Right lobe of liver (tissue), 6 donors: Measurements from ENCODE around the gene ACAP2. TPM values are rescaled to one million over a fixed set of nuclear protein-coding genes. Genes with fewer than 3 reads are reported as not detected.

ENCODE experiments used
- ATAC-seq, 4 donors: fragments of 200-7000 bp; cut with Tn5 transposase; one replicate each; pipeline ENCODE4 v1.9.1; 2020; ENCODE audit warnings: mild to moderate bottlenecking in 4 of 4, moderate library complexity in 4 of 4
- DNase-seq, 3 donors: peaks; one replicate each; pipeline ENCODE4 v3.0.0-alpha.2; 2020
- H3K27ac ChIP-seq, 3 donors: fragments of 200-600 bp; one replicate each; pipeline ENCODE4 v1.8.0; 2022
- H3K27me3 ChIP-seq, 2 donors: fragments of 200-600 bp; one replicate each; pipeline ENCODE4 v1.8.0; 2022
- H3K36me3 ChIP-seq, 4 donors: fragments of 200-600 bp; sonication (generic) in 1 of 4; one replicate each; pipeline versions ENCODE4 v1.5.1 to v1.8.0; 2017 to 2022; ENCODE audit warnings: control low read depth in 1 of 4
- H3K4me1 ChIP-seq, 4 donors: fragments of 200-600 bp; sonication (generic) in 1 of 4; one replicate each; pipeline versions ENCODE4 v1.5.1 to v1.8.0; 2017 to 2022; ENCODE audit warnings: control low read depth in 1 of 4
- H3K4me3 ChIP-seq, 3 donors: fragments of 200-600 bp; one replicate each; pipeline ENCODE4 v1.8.0; 2022
- H3K9me3 ChIP-seq, 4 donors: fragments of 200-600 bp; sonication (generic) in 1 of 4; one replicate each; pipeline versions ENCODE4 v1.5.1 to v1.8.0; 2017 to 2022; ENCODE audit warnings: control low read depth in 1 of 4
- POLR2A ChIP-seq: fragments of 450-650 bp; IDR thresholded peaks from one replicate; pipeline ENCODE4 v1.6.1; 2017; ENCODE audit warnings: antibody characterized with exemption, mild to moderate bottlenecking
- WGBS: methylation state at CpG from one replicate; pipeline ENCODE4 v1.1.6; 2018; ENCODE audit warnings: low coverage, low lambda C conversion rate; ENCODE audit not compliant: insufficient coverage; ENCODE audit errors: missing lambda C conversion rate; 5-methylcytosine and 5-hydroxymethylcytosine counted together
- intact Hi-C, 2 donors: fragments of 100-400 bp; cut with DNase I; formaldehyde crosslinking; loops; one replicate each; pipeline versions ENCODE4 v1.11.2 to v1.14.1; 2022
- total RNA-seq, 6 experiments: library from RNA; depleted of rRNA in 2 of 6; stranded (reverse); fragments of >200 nt in 2 of 6; fragmentation: NEBNext Ultra II Directional in 3 of 6; extraction: Animal tissue kit (Norgen Biotek cat#: 25700) in 3 of 6; gene quantifications; one replicate each; pipeline versions ENCODE4 v1.1.0 to v1.2.4, GENCODE V29; 2016 to 2023
- TF ChIP-seq, protein P1 (sequence below), 4 donors: fragments of 200-600 bp in 3 of 4; fragments of 450-650 bp in 1 of 4; IDR thresholded peaks; one replicate each; pipeline versions ENCODE4 v1.5.1 to v1.8.0; 2016 to 2022; ENCODE audit warnings: antibody characterized with exemption in 4 of 4, mild to moderate bottlenecking in 2 of 4
- donor health status: DM: no; HTN: yes; CAD: no.
- donor health status: DM: no; HTN: no; CAD: no.
- donor health status: DM: no; HTN: no; CAD: no.
- donor health status: DM: no; HTN: yes; CAD: no.
- donor health status: DM: no; HTN: yes; CAD: no.

The ACAP2 gene
- total RNA-seq, 6 experiments from 2014 or later, result 15.1 to 21.7 (median 18.5) TPM

DNA sequence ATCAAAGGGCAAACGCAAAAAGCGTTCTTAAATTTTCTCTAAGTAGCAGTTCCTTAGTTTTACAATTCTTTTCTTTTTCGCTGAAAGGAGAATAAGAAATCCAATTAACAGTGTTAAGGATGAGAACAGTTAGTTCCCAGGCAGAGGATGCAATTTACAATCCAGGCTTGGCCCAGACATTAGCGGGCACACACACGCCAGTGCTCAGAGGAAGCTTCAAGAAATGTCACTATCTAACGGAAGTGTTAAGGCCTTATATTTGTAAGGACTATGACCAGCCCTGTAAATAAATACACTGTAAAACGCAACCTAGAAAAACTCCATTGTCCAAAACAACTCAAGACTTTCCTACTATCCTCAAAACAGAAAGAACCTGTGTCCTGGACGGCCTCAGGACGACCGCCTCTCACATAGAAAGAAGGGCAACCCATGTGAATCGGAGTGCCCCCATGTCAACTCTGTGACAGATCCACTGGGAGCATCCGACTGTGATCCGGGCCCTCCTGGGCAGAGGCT is 1.3 kb downstream of the ACAP2 start:
- no peaks in the 10 kb centered on the region for H3K36me3 ChIP-seq
- no peaks in the 10 kb centered on the region for H3K27me3 ChIP-seq
- H3K4me1 ChIP-seq, result peaks cover 0 to 14% (median 0%) of the 10 kb centered on the region in 4 donors
- WGBS, result 16% methylated on average over 7 of the region's 13 CpGs
- peak in 1 of 3 donors; percentile 72 for DNase-seq
- H3K9me3 ChIP-seq, result no peaks in the 10 kb centered on the region
- ATAC-seq, result peak in 2 of 4 donors; percentile 14 to 23
- TF ChIP-seq POLR2A, result no peak
- TF ChIP-seq, protein P1, sequence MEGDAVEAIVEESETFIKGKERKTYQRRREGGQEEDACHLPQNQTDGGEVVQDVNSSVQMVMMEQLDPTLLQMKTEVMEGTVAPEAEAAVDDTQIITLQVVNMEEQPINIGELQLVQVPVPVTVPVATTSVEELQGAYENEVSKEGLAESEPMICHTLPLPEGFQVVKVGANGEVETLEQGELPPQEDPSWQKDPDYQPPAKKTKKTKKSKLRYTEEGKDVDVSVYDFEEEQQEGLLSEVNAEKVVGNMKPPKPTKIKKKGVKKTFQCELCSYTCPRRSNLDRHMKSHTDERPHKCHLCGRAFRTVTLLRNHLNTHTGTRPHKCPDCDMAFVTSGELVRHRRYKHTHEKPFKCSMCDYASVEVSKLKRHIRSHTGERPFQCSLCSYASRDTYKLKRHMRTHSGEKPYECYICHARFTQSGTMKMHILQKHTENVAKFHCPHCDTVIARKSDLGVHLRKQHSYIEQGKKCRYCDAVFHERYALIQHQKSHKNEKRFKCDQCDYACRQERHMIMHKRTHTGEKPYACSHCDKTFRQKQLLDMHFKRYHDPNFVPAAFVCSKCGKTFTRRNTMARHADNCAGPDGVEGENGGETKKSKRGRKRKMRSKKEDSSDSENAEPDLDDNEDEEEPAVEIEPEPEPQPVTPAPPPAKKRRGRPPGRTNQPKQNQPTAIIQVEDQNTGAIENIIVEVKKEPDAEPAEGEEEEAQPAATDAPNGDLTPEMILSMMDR (IDR thresholded peaks at IDR 0.05), result no peak
- H3K4me3 ChIP-seq, result peak overlapping the region; percentile 93 to 96 (median 96)
- intact Hi-C loops, result no loop called here
- peak overlapping the region; percentile 88 to 97 (median 95) for H3K27ac ChIP-seq

DNA sequence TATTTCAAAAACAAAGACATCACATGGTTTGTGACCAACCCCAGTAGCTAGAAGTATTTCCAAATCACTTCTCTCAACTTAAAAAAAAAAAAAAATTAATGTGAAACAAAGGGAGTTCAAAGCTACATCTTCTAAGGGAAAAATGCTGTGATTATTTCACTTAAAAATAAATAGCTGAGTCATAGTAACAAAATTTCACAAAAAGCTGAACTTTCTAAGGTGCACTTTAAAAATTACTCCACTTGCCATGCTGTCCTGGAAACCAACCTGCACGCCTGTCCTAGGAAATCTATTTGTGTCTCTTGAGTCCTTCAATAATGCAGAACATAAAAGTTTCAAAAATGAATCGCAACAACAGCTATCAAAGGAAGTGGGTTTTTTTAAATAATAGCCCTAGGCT is 1.8 kb downstream of the ACAP2 start:
- WGBS, result 52% methylated on average over 2 of the region's 2 CpGs

DNA sequence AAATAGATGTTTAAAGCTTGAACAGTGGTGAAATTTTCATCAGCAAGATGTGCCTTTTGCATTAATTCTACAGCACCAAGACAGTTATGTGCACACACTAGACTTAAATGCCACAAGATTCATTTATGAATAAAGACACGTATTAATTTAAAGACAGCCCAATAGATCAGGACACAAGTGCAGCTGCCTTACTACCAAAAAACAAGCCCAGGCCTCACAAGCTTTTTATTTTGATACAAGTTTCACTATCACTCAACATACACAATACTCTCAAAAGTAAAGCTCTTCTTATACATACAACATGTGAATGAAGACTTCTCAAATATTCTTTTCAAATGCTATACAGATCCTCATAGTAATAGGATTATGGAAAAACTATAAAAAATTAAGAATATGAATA is 2.4 kb downstream of the ACAP2 start:
- peaks cover 0 to 14% (median 0%) of the 10 kb centered on the region in 4 donors for H3K4me1 ChIP-seq
- H3K9me3 ChIP-seq, result no peaks in the 10 kb centered on the region
- no peak overlapping the region for H3K4me3 ChIP-seq
- no peaks in the 10 kb centered on the region for H3K36me3 ChIP-seq
- WGBS, result 67% methylated on average over 1 of the region's 1 CpG
- DNase-seq, result no peak
- intact Hi-C loops, result no loop called here
- TF ChIP-seq, protein P1 (IDR thresholded peaks at IDR 0.05), result no peak
- no peak for TF ChIP-seq POLR2A
- no peak overlapping the region for H3K27ac ChIP-seq
- no peak for ATAC-seq
- H3K27me3 ChIP-seq, result no peaks in the 10 kb centered on the region

More for the DNA sequence above, 1.8 kb downstream of the ACAP2 start:
- peak overlapping the region in 2 of 3 donors; percentile 93 to 96 for H3K4me3 ChIP-seq
- no peaks in the 10 kb centered on the region for H3K9me3 ChIP-seq
- ATAC-seq, result no peak
- peak overlapping the region in 2 of 3 donors; percentile 95 to 97 for H3K27ac ChIP-seq
- no peaks in the 10 kb centered on the region for H3K27me3 ChIP-seq
- no peaks in the 10 kb centered on the region for H3K36me3 ChIP-seq
- TF ChIP-seq, protein P1 (IDR thresholded peaks at IDR 0.05), result no peak
- TF ChIP-seq POLR2A, result no peak
- intact Hi-C loops, result no loop called here
- H3K4me1 ChIP-seq, result peaks cover 0 to 14% (median 0%) of the 10 kb centered on the region in 4 donors
- DNase-seq, result no peak

DNA sequence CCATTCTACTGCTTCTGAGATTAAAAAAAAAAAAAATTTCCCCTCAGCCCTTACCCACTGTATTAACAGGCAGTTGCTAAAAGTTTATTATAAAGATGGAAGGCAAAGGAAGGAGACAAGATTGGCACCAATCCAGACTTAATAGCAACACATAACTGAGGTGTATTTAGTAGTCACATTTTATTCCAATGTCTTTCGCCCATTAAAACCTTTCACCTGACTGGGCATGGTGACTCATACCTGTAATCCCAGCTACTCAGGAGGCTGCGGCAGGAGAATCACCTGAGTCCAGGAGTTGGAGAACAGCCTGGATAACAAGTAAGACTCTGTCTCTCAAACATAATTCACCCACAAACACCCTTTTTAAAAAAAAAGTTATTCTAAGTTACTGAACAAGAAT is 4.4 kb downstream of the ACAP2 start:
- TF ChIP-seq, protein P1 (IDR thresholded peaks at IDR 0.05), result no peak
- no peak for TF ChIP-seq POLR2A
- intact Hi-C loops, result no loop called here
- WGBS, result 83% methylated on average over 2 of the region's 2 CpGs
- no peaks in the 10 kb centered on the region for H3K36me3 ChIP-seq
- H3K4me1 ChIP-seq, result peaks cover 0 to 9% (median 0%) of the 10 kb centered on the region in 4 donors
- H3K9me3 ChIP-seq, result no peaks in the 10 kb centered on the region
- H3K27me3 ChIP-seq, result no peaks in the 10 kb centered on the region
- no peak overlapping the region for H3K27ac ChIP-seq
- ATAC-seq (no peak), DNase-seq (no peak)
- no peak overlapping the region for H3K4me3 ChIP-seq
